Body of pancreas (tissue), 4 donors: ENCODE results near the gene SH3RF2. TPM values are rescaled to one million over a fixed set of nuclear protein-coding genes. Genes with fewer than 3 reads are reported as not detected.

Experiments
- ATAC-seq: fragments of 150-250 bp; one replicate; pipeline ENCODE4 v1.9.1; 2016
- DNase-seq, 4 donors: peaks; one replicate each; pipeline ENCODE4 v3.0.0-alpha.2; 2019
- H3K27ac ChIP-seq, 4 donors: fragments of 200-600 bp; sonication (generic); 1 replicate in 3 of 4; 2 replicates in 1 of 4; pipeline versions ENCODE4 v1.5.1 to v1.6.1; 2016 to 2019; ENCODE audit warnings: mild to moderate bottlenecking in 1 of 4, mixed read lengths in 1 of 4, moderate library complexity in 1 of 4
- H3K27me3 ChIP-seq, 2 donors: fragments of 200-600 bp; sonication (generic); one replicate each; pipeline ENCODE4 v1.6.0; 2016; ENCODE audit warnings: mild to moderate bottlenecking in 1 of 2
- H3K36me3 ChIP-seq, 2 donors: fragments of 200-600 bp; sonication (generic); replicated peaks in 1 of 2; 2 replicates each; pipeline ENCODE4 v1.5.1; 2016; ENCODE audit warnings: low read depth in 2 of 2; ENCODE audit not compliant: insufficient read depth in 1 of 2
- H3K4me1 ChIP-seq: fragments of 200-600 bp; sonication (generic); one replicate; pipeline ENCODE4 v1.6.0; 2016
- H3K4me3 ChIP-seq, 2 donors: fragments of 200-600 bp; sonication (generic); 1 replicate in 1 of 2; 2 replicates in 1 of 2; pipeline ENCODE4 v1.5.1; 2016 to 2019
- H3K9me3 ChIP-seq, 3 donors: fragments of 200-600 bp; sonication (generic); 1 replicate in 2 of 3; 2 replicates in 1 of 3; pipeline ENCODE4 v1.5.1; 2016
- POLR2A ChIP-seq, 3 donors: fragments of 450-650 bp; IDR thresholded peaks; one replicate each; pipeline ENCODE4 v1.6.1; 2016; ENCODE audit warnings: antibody characterized with exemption in 3 of 3, mild to moderate bottlenecking in 2 of 3
- WGBS, 2 donors: methylation state at CpG; one replicate each; pipeline ENCODE4 v1.1.5; 2017; 5-methylcytosine and 5-hydroxymethylcytosine counted together
- intact Hi-C: fragments of 100-400 bp; cut with DNase I; formaldehyde crosslinking; loops from one replicate; pipeline ENCODE4 v1.15.1; 2023
- total RNA-seq, 2 donors: library from RNA; depleted of rRNA; stranded (reverse); fragments of >200 nt; gene quantifications; one replicate each; pipeline ENCODE4 v1.1.0, GENCODE V29; 2016
- TF ChIP-seq, protein P1 (sequence below), 7 experiments: fragments of 450-650 bp in 4 of 7; fragments of 200-600 bp in 3 of 7; sonication (generic) in 3 of 7; IDR thresholded peaks; one replicate each; pipeline ENCODE4 v1.5.1; 2016 to 2019; ENCODE audit warnings: antibody characterized with exemption in 7 of 7

The SH3RF2 gene
- total RNA-seq, 2 donors from 2014 or later = 14.8 to 25.7 TPM

DNA sequence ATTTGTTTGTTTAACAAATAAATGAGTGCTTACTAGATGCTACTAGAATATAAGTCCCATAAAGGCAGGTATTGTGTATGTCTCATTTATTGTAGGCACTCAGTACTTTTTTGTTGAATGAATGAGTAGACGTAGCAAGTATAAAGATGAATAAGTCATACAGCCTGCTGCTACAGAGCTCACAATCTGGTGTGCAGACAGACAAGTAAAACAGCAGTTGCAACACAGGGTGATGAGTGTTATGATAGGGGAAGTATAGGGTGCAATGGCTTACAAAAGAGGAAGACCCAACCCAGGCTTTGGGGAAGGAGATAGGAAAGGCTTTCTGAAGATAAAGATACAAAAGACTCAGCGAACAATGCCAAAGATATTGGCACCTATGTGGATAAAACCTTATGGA lies 47.7 kb downstream of the SH3RF2 start:
- peaks cover 38% of the 10 kb centered on the region for H3K4me1 ChIP-seq
- ATAC-seq (no peak), DNase-seq (peak in 1 of 4 donors; percentile 39)
- 67 to 83% methylated on average over 2 of the region's 2 CpGs for WGBS, 2 donors
- H3K36me3 ChIP-seq = no peaks in the 10 kb centered on the region
- intact Hi-C loops = no loop called here
- TF ChIP-seq, protein P1, sequence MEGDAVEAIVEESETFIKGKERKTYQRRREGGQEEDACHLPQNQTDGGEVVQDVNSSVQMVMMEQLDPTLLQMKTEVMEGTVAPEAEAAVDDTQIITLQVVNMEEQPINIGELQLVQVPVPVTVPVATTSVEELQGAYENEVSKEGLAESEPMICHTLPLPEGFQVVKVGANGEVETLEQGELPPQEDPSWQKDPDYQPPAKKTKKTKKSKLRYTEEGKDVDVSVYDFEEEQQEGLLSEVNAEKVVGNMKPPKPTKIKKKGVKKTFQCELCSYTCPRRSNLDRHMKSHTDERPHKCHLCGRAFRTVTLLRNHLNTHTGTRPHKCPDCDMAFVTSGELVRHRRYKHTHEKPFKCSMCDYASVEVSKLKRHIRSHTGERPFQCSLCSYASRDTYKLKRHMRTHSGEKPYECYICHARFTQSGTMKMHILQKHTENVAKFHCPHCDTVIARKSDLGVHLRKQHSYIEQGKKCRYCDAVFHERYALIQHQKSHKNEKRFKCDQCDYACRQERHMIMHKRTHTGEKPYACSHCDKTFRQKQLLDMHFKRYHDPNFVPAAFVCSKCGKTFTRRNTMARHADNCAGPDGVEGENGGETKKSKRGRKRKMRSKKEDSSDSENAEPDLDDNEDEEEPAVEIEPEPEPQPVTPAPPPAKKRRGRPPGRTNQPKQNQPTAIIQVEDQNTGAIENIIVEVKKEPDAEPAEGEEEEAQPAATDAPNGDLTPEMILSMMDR (IDR thresholded peaks at IDR 0.05) = no peak
- TF ChIP-seq POLR2A (IDR thresholded peaks at IDR 0.05) = no peak
- no peak overlapping the region for H3K27ac ChIP-seq
- H3K27me3 ChIP-seq = no peaks in the 10 kb centered on the region
- H3K4me3 ChIP-seq = no peak overlapping the region
- H3K9me3 ChIP-seq = no peaks in the 10 kb centered on the region

DNA sequence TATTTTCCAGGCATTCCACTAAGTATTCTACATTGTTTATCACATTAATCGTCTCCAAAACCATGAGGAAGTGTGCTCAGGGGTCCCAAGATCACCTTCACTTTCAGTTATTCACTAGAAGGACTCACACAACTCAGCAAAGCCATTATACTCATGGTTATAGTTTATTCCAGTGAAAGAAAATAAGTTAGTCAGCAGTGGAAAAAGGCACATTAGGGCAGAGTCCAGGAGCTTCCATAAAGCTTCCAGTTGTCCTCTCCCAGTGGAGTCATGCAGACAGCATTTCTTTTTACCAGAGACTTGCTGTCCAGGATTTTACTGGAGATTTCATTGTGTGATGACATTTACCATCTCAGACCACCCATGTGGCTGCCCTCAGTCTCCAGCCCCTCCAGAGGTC lies 51.5 kb downstream of the SH3RF2 start:
- TF ChIP-seq, protein P1 (IDR thresholded peaks at IDR 0.05) = no peak
- no peak for TF ChIP-seq POLR2A (IDR thresholded peaks at IDR 0.05)
- Histone ChIP-seq H3K4me3 (no peak overlapping the region), H3K9me3 (no peaks in the 10 kb centered on the region), H3K27ac (no peak overlapping the region), H3K27me3 (no peaks in the 10 kb centered on the region), H3K36me3 (no peaks in the 10 kb centered on the region), H3K4me1 (peaks cover 22% of the 10 kb centered on the region)
- WGBS, 2 donors = 85 to 92% methylated on average over 1 of the region's 1 CpG
- no peak for ATAC-seq
- DNase-seq = no peak
- intact Hi-C loops = no loop called here

DNA sequence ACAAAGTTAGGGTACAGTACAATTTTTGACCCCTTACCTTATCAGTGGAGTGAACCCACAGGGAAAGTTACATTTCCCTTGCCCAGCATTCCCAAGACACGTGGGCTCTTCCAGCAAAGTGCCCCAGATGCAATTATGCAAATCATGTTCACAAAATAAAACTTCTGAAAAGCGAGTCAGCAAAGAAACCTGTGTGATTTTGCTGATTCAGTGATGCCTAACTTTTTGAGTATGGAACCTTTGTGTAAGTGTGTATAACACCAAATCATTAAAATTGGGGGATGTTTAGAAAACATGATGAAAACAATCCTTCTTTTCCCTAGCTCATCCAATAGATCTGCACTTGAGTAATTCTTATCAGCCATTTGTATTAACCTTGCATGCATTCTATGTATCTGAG lies 52.6 kb downstream of the SH3RF2 start:
- DNase-seq = no peak
- Histone ChIP-seq H3K27me3 (no peaks in the 10 kb centered on the region), H3K9me3 (peaks cover 0 to 6% (median 0%) of the 10 kb centered on the region in 3 donors), H3K36me3 (no peaks in the 10 kb centered on the region), H3K4me3 (no peak overlapping the region), H3K27ac (no peak overlapping the region), H3K4me1 (peaks cover 20% of the 10 kb centered on the region)
- 90 to 94% methylated on average over 2 of the region's 2 CpGs for WGBS, 2 donors
- intact Hi-C loops = no loop called here
- TF ChIP-seq, protein P1 (IDR thresholded peaks at IDR 0.05) = no peak
- TF ChIP-seq POLR2A (IDR thresholded peaks at IDR 0.05) = no peak
- ATAC-seq = no peak

DNA sequence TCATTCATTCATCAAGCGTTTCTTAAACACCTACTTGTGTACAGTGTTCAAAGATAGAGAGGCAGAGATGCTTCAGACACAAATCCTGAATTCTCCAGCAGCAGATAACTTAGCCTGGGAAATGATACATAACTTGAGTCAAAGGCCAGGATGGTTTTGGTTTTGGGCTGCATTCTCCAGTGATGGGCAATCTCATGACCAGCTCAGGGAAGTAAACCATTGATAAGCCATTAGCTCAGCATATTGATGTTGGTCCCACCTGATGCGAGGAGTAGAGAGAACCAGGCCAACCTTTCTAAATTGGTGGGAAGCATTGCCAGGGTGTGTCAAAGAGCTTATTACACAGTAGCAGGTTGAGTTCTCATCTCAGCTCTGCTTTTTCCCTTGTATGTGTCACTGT lies 53.0 kb downstream of the SH3RF2 start:
- H3K36me3 ChIP-seq = no peaks in the 10 kb centered on the region
- intact Hi-C loops = no loop called here
- ATAC-seq (no peak), DNase-seq (no peak)
- H3K27ac ChIP-seq = no peak overlapping the region
- H3K4me1 ChIP-seq = peaks cover 20% of the 10 kb centered on the region
- no peaks in the 10 kb centered on the region for H3K27me3 ChIP-seq
- WGBS, 2 donors = 91 to 95% methylated on average over 2 of the region's 2 CpGs
- H3K9me3 ChIP-seq = peaks cover 0 to 6% (median 0%) of the 10 kb centered on the region in 3 donors
- TF ChIP-seq, protein P1 (IDR thresholded peaks at IDR 0.05) = no peak
- TF ChIP-seq POLR2A (IDR thresholded peaks at IDR 0.05) = no peak
- no peak overlapping the region for H3K4me3 ChIP-seq

DNA sequence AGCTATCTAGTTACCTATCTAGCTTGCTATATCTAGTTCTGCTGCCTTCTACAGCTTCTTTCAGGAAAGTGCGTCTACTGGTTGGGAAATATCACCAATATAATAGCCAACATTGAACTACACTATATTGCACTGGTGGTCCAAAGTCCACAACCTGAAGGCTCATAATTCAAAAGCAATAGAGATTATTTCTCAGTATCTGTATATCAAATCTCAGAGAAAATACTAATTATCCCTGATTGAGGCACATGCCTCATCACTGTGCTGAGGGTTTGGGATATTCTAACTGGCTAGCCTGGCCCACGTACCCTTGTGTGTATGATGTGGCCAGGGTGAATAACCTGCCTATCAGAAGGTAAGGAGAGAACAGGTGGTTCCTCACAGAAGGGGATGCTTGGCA lies 53.8 kb downstream of the SH3RF2 start:
- Histone ChIP-seq H3K9me3 (peaks cover 0 to 6% (median 0%) of the 10 kb centered on the region in 3 donors), H3K27ac (no peak overlapping the region), H3K4me3 (no peak overlapping the region), H3K4me1 (peaks cover 20% of the 10 kb centered on the region), H3K36me3 (no peaks in the 10 kb centered on the region), H3K27me3 (no peaks in the 10 kb centered on the region)
- no peak for TF ChIP-seq POLR2A (IDR thresholded peaks at IDR 0.05)
- TF ChIP-seq, protein P1 (IDR thresholded peaks at IDR 0.05) = no peak
- DNase-seq (no peak), ATAC-seq (no peak)
- intact Hi-C loops = no loop called here
- 87% methylated on average over 2 of the region's 2 CpGs for WGBS, 2 donors
